ENCODE data around the gene CNTLN.
"Not testable (repeated sequence)": the region's sequence is repeated elsewhere in the genome, so short reads cannot be mapped to it uniquely, and the experiment has no call there.

The CNTLN gene

DNA sequence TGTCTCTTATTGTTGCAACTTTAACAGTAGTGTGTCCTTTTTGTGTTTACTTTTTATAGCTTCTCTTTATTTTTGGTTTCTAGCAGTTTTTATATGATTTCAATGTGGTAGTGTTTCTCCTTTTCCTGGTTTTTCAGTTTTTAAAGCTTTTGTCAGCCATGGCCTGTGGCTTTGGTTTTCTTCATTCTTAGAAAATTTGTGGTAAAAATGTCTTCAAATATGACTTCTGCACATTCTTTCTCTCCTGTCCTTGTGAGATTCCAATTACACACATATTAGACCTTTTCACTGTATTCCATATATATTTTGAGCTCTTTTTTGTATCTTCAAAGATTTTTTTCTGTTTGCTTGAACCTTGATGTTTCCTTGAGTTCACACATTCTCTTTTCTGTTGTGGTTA lies 180.5 kb downstream of the CNTLN start:
- no peak for DNase-seq
- TF ChIP-seq POLR2A (IDR thresholded peaks at IDR 0.05; ENCODE audit: low read length): no peak
- no peak for TF ChIP-seq GATA1 (IDR thresholded peaks at IDR 0.05; ENCODE audit: low read depth, low read length)

DNA sequence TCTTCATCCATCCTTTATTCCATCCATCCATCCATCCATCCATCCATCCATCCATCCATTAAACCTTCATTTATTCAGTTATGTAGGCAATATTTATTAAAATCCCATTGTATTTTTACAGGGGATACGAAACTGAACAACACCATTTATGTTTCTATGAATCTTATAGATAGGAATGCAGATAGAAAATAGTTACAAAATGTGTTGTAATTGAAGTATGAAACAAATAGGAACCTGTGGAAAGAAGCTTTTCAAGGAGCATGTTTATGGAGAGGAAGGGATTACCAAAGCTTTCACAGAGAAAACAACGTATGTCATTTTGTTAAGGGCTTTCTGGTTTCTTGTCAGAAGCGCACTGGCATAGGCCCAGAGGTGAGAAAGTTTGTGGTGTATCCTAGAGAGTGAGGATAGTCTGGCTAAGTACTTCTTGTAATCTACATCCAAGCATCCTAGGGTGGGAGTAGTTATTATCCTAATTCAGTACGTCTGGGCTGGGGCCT lies 184.0 kb downstream of the CNTLN start:
- TF ChIP-seq GATA1 (IDR thresholded peaks at IDR 0.05; ENCODE audit: low read depth, low read length): no peak
- TF ChIP-seq POLR2A (IDR thresholded peaks at IDR 0.05; ENCODE audit: low read length): no peak
- DNase-seq: peak in 1 of 2 experiments; percentile 3

DNA sequence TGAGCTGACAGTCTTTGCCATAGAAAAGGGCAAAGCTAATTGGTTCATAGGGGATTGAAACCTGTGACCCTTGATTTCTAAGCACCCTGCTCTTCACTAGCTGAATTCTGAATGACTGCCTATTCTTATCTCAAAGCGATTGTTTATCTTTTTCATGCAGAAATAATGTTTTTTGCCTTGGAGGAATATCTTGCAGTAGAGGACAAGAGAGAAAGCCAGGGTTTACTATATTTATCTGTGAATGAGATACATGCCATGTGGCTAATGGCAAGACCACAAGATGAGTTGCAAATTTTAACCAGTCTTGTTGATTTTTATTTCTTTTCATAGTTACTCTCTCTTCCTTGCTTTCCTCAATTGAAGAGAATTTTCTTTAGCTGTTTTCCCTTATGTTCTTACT lies 185.0 kb downstream of the CNTLN start:
- no peak for TF ChIP-seq POLR2A (IDR thresholded peaks at IDR 0.05; ENCODE audit: low read length)
- DNase-seq: peak; percentile 61 to 89

DNA sequence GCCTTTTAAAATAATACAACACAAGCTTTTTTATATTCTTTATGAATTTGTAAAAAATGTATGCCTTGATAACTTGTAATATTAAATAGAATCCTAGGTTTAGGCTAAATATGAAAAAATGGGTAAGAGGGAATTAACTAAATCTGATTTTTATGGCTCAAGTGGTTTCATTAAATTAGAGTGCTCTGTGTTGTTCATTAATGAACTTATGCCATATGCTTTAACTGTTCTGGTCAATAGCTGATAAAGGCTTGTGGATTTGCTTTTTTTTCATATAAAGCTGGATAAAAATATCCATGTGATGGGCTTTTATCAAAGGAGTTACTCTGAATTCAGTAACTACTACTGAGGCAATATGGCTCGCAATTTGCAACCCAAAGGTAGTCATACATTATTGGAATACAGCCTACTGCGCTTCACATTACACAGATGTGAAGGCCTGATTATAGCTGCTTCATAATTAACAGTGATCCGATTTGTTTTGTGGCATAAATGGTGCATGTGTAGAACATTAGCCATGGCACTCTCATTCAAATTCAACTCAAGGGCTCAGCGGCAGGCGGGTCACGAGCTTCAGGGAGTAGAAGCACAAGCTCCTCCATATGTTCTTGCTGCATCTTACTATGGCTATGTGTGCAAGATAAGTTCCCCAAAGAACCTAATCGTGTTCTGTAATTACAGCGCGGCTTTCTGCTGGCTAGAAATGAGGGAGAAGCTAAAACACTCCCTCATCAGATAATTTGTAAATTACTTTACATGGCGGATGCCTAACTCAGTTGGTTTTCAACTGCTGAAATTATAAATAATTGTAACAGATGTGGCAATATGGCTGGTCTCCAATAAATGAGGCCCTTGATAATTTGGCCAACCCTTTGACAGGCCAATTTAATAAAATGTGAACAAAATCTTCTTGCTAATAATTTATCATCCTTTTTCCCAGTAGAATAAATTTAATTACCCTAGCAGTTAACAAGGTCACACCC lies 188.3 kb downstream of the CNTLN start:
- DNase-seq: peak in 1 of 2 experiments; percentile 20
- no peak for TF ChIP-seq POLR2A (IDR thresholded peaks at IDR 0.05; ENCODE audit: low read length)
- no peak for TF ChIP-seq GATA1 (IDR thresholded peaks at IDR 0.05; ENCODE audit: low read depth, low read length)

DNA sequence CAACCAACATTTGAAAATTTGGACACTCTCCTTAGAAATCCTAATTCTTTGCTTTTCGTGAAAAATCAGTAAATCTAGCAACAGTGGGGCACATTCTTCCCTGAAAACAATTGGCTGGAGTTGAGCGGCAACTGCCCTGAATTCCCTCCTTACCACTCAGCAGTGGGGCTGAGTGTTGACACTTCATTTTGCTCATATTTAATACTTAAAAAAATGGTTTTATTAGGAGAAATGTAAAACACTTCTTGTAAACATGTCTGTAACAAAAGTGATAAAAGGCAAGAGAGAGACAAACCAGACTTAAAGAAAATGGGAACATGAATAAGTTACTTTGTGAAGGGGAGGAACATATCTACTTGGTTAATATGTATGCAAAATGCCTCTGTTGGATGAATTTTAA lies 193.5 kb downstream of the CNTLN start:
- TF ChIP-seq POLR2A (IDR thresholded peaks at IDR 0.05; ENCODE audit: low read length) (no peak), GATA1 (IDR thresholded peaks at IDR 0.05; ENCODE audit: low read depth, low read length) (no peak)
- no peak for DNase-seq

DNA sequence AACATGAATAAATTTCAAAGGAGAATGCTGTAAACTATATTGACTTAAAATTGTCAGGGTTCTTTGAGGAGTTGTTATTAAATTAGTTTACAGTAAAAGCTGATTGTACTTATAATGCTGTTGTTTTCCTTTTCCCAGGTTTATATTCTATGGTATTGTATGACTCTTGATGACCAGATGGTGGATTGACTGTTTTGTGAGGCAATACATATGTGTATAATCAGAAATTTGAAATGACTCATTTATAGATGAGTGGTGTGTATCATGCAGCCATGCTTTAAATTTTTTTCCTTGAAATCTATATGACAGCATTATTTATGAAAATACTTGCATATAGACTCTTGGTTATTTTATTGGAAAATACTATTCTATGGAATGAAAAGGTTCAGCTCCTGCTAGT lies 195.3 kb downstream of the CNTLN start:
- no peak for DNase-seq
- no peak for TF ChIP-seq POLR2A (IDR thresholded peaks at IDR 0.05; ENCODE audit: low read length)
- TF ChIP-seq GATA1 (IDR thresholded peaks at IDR 0.05; ENCODE audit: low read depth, low read length): no peak

DNA sequence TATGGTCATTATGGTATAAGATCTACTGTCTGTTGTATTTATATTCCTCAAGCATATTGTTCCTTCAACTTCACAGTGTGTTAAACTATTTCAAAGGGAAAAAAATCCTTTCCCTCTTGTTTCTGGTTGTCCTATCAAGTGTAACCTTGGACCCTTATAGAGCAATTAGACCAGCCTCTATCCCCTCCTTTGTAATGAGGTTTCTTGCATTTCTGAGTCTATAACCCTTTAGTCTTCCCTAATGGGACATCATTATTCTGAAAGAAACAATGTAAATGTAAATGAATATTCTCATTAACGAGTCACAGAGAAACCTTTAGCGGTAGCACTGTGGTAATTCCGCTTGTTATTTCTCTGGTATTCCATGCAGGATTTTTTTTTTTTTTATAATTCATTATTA lies 197.3 kb downstream of the CNTLN start:
- DNase-seq: no peak
- TF ChIP-seq GATA1 (IDR thresholded peaks at IDR 0.05; ENCODE audit: low read depth, low read length): no peak
- TF ChIP-seq POLR2A (IDR thresholded peaks at IDR 0.05; ENCODE audit: low read length): no peak

DNA sequence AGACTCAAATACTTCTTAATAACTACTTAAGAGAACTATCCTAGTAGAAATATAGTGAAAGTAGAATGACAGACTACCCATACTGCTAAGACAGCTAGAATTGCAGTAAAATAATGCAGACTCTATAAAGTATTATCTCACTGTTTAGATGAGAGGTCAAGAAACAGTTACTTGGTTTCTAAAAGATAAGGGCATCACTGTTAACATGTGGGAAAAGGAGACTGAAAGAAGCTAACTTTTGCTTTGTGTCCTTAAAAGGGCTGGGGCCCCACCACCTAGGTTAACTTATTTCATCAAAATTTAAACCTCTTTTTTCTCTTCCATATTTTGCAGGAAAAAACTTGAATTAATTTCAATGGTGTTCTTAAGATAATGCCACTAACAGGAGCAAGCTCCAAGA lies 204.3 kb downstream of the CNTLN start:
- peak; percentile 28 to 58 for DNase-seq
- no peak for TF ChIP-seq POLR2A (IDR thresholded peaks at IDR 0.05; ENCODE audit: low read length)
- TF ChIP-seq GATA1 (IDR thresholded peaks at IDR 0.05; ENCODE audit: low read depth, low read length): no peak

DNA sequence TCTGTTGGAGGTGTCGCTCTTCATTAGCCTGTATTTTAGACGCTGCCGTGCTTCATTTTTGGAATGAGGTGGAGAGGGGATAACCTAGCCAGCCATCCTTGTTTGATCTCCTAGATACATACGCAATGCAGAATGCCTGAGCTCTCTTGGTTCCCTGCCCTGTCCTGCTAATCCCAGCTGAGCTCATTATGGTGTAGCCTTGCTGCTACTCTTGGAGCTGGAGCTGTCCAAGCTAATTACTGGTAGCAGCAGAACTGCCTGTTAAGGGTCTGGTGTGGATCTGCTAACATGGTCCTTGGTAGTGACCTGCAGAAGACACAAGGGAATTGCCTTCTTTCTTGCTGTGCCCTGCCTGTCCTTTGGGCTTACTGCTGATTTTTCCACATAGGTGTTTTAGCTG lies 207.9 kb downstream of the CNTLN start:
- no peak for DNase-seq
- TF ChIP-seq POLR2A (IDR thresholded peaks at IDR 0.05; ENCODE audit: low read length): no peak
- no peak for TF ChIP-seq GATA1 (IDR thresholded peaks at IDR 0.05; ENCODE audit: low read depth, low read length)

DNA sequence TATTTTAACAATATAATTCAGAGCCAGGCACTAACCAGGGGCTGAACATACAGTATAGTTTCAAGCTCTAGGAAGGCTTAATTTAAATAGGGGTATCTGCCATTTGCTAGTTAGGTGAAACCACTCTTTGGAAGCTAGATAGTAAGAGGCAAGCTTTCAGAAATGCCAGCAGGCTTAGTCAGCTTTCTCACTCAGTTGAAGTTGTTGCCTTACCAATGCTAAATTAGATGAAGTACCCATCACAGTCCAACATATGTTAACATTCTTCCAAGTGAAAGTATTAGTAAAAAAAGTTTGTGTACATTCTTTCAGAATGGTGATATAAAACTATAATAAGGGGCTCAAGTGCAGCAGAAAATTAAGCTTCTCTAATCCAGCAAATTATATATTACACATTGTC lies 215.0 kb downstream of the CNTLN start:
- no peak for TF ChIP-seq GATA1 (IDR thresholded peaks at IDR 0.05; ENCODE audit: low read depth, low read length)
- TF ChIP-seq POLR2A (IDR thresholded peaks at IDR 0.05; ENCODE audit: low read length): no peak
- DNase-seq: no peak

DNA sequence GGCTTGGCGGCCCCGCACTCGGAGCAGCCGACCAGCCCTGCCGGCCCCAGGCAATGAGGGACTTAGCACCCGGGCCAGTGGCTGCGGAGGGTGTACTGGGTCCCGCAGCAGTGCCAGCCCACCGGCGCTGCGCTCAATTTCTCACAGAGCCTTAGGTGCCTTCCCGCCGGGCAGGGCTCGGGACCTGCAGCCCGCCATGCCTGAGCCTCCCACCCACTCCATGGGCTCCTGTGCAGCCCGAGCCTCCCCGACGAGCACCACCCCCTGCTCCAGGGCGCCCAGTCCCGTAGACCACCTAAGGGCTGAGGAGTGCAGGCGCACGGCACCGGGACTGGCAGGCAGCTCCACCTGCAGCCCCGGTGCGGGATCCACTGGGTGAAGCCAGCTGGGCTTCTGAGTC lies 219.2 kb downstream of the CNTLN start:
- DNase-seq: not testable (repeated sequence)

DNA sequence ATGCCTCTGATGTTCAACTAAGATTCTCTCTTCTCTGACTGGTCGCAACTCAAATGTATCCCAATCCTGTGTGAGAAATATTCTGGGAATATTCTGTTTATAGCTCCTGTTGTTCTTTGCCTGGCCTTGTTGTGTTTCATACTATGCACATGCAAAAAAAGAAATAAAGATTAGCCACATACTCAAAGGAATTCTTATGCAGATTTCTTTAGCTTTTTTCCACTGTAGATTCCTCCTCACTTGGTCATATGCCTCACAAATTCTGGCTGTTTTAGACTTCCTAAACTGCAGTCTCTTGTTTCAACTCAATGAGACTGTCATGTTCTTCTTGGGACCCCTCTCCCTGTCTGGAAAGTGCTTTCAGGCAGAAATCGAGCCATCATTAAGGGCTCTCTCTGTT lies 226.5 kb downstream of the CNTLN start:
- no peak for TF ChIP-seq GATA1 (IDR thresholded peaks at IDR 0.05; ENCODE audit: low read depth, low read length)
- TF ChIP-seq POLR2A (IDR thresholded peaks at IDR 0.05; ENCODE audit: low read length): no peak
- no peak for DNase-seq

DNA sequence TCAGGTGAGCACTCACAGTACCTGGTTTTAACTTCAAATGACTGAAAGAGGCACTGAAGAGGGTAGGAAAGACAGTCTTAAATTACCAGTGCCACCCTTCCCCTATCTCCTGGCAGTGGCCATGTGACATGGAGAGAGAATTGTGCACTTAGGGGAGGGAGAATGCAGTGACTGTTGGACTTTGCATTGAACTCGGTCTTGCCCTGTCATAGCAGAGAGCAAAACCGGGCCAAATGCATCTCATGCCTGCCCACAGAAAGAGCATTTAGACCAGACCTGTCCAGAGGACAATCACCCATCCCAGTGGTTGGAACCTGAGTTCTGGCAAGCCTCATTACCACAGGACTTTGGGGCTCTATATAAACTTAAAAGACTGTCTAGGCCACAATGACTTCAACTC lies 232.2 kb downstream of the CNTLN start:
- DNase-seq: no peak
- TF ChIP-seq GATA1 (IDR thresholded peaks at IDR 0.05; ENCODE audit: low read depth, low read length): no peak
- no peak for TF ChIP-seq POLR2A (IDR thresholded peaks at IDR 0.05; ENCODE audit: low read length)

DNA sequence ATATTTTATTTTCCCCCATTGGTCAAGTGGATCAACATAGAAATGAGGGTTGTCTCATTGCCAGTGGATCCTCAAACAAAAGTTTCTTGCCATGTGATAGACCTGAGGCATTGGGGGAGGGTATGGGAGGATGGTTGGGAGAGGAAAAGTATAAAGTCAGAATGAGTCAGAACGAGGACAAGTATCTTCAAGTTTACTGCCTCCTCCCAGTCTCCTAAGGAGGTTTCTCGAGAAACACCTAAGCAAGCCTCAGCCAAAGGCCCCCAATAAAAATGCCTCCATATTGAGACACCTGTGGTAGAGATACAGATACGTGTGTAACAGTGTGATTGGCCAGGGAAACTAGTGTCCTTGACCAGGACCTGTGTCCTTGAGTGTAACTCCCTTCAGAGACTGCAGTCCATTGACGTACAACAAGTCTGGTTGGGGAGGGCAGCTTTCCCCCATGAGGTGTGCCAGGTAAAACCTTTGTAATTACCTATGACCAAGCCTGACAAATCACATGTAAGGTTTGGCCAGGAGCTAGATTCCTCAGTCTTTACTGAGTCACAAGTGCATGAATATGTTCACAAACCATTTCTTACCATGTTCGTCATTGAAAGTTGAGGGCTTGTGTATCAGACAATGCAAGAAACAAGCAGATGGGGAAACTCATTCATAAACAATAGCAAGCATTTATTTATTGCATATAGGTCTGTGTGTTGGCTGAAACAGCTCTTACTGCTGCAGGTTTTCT lies 245.5 kb downstream of the CNTLN start:
- no peak for DNase-seq
- no peak for TF ChIP-seq GATA1 (IDR thresholded peaks at IDR 0.05; ENCODE audit: low read depth, low read length)
- TF ChIP-seq POLR2A (IDR thresholded peaks at IDR 0.05; ENCODE audit: low read length): no peak
